GM12878 (cell line): ENCODE results near the gene ZNF354B. TPM values are rescaled to one million over a fixed set of nuclear protein-coding genes. Genes with fewer than 3 reads are reported as not detected.

Source experiments
- ATAC-seq: fragments of 200-7000 bp; cut with Tn5 transposase; 3 replicates; pipeline ENCODE4 v1.9.1; 2020; ENCODE audit warnings: mild to moderate bottlenecking, moderate library complexity
- BruUV-seq: library from RNA; stranded (reverse); fragments of 400-500 nt; replicated peaks from 2 replicates; lab custom pipeline; 2021; lab: Mats Ljungman, UMichigan
- CTCF ChIA-PET: fragments of 300-600 bp; sonication (Branson Sonifier 250); formaldehyde crosslinking; extraction: SDS; loops from one replicate; lab custom pipeline; 2021; ENCODE audit warnings: inconsistent platforms; lab: Yijun Ruan, JAX
- POLR2A ChIA-PET: fragments of 350-600 bp; formaldehyde crosslinking; extraction: SDS; loops from one replicate; lab custom pipeline; 2021; ENCODE audit warnings: inconsistent platforms; lab: Charles Lee
- RAD21 ChIA-PET: fragments of 300-600 bp; sonication (Branson Sonifier 250); formaldehyde crosslinking; loops from one replicate; lab custom pipeline; 2023; ENCODE audit warnings: antibody characterized with exemption; ENCODE audit not compliant: unreplicated experiment; lab: Charles Lee
- SMC1A ChIA-PET: fragments of 300-600 bp; sonication (Branson Sonifier 250); formaldehyde crosslinking; loops from one replicate; lab custom pipeline; 2023; ENCODE audit not compliant: unreplicated experiment, uncharacterized antibody; lab: Charles Lee
- DNase-seq: peaks from one replicate; pipeline ENCODE4 v3.0.0-alpha.2; 2011; ENCODE audit warnings: low read depth, low spot score
- FAIRE-seq: peaks from 3 replicates; lab custom pipeline; 2011; peaks lifted over from hg19 to GRCh38; lab: Jason Lieb, UNC
- H2AFZ ChIP-seq: 2 replicates; pipeline ENCODE4 v1.6.0; 2011; ENCODE audit warnings: low read depth, low read length, control low read depth; ENCODE audit not compliant: control insufficient read depth
- H3K27ac ChIP-seq: 2 replicates; pipeline ENCODE4 v1.5.1; 2011; ENCODE audit warnings: control low read depth; ENCODE audit not compliant: control insufficient read depth, insufficient read depth
- H3K27me3 ChIP-seq, 2 experiments: replicated peaks in 1 of 2; 2 replicates each; pipeline versions ENCODE4 v1.6.0 to v1.6.1; 2011; ENCODE audit warnings: low read length in 1 of 2; ENCODE audit not compliant: control insufficient read depth in 2 of 2, insufficient read depth in 2 of 2
- H3K36me3 ChIP-seq, 2 experiments: 2 replicates each; pipeline ENCODE4 v1.5.1; 2011; ENCODE audit warnings: low read length in 1 of 2; ENCODE audit not compliant: control insufficient read depth in 2 of 2, insufficient read depth in 2 of 2
- H3K4me1 ChIP-seq: 2 replicates; pipeline ENCODE4 v1.6.1; 2011; ENCODE audit warnings: mild to moderate bottlenecking, low read length, moderate library complexity, mixed read lengths; ENCODE audit not compliant: control insufficient read depth, insufficient read depth
- H3K4me2 ChIP-seq: 2 replicates; pipeline ENCODE4 v1.6.0; 2011; ENCODE audit warnings: control low read depth; ENCODE audit not compliant: control insufficient read depth, insufficient read depth
- H3K4me3 ChIP-seq: fragments of 200-600 bp; sonication (generic); 2 replicates; pipeline ENCODE4 v1.5.1; 2016
- H3K79me2 ChIP-seq: 2 replicates; pipeline ENCODE4 v1.6.0; 2011; ENCODE audit warnings: low read length; ENCODE audit not compliant: control insufficient read depth, insufficient read depth
- H3K9ac ChIP-seq: 2 replicates; pipeline ENCODE4 v1.8.0; 2011; ENCODE audit warnings: low read length, control low read depth, mixed read lengths; ENCODE audit not compliant: control insufficient read depth, insufficient read depth
- H3K9me3 ChIP-seq: replicated peaks from 3 replicates; pipeline ENCODE4 v1.5.1; 2011; ENCODE audit warnings: mild to moderate bottlenecking, low read length; ENCODE audit not compliant: control insufficient read depth, insufficient read depth
- H4K20me1 ChIP-seq: 2 replicates; pipeline ENCODE4 v1.6.0; 2011; ENCODE audit not compliant: control insufficient read depth, insufficient read depth
- CBX5 ChIP-seq: sonication (generic); IDR thresholded peaks from 2 replicates; pipeline ENCODE4 v1.6.1; 2016; ENCODE audit warnings: low read depth, moderate library complexity, mild to moderate bottlenecking, inconsistent platforms
- ELK1 ChIP-seq: IDR thresholded peaks from 2 replicates; pipeline ENCODE4 v1.6.1; 2012; ENCODE audit warnings: low read depth, low read length, improper control_type of control experiment
- ETV6 ChIP-seq, 2 experiments: fragments of 450-650 bp in 1 of 2; IDR thresholded peaks in 1 of 2; conservative IDR thresholded peaks in 1 of 2; 2 replicates each; pipeline ENCODE4 v1.6.1; 2014; ENCODE audit warnings: antibody characterized with exemption in 1 of 2, borderline replicate concordance in 1 of 2, low read depth in 1 of 2, mild to moderate bottlenecking in 1 of 2, moderate library complexity in 1 of 2
- FOXK2 ChIP-seq: fragments of 450-650 bp; IDR thresholded peaks from 2 replicates; pipeline ENCODE4 v1.6.1; 2017; ENCODE audit warnings: mild to moderate bottlenecking, moderate library complexity
- FOXM1 ChIP-seq: IDR thresholded peaks from 2 replicates; pipeline ENCODE4 v1.6.1; 2012; ENCODE audit warnings: low read depth, mild to moderate bottlenecking, inconsistent platforms, low read length, moderate library complexity
- HCFC1 ChIP-seq: fragments of 150-350 bp; IDR thresholded peaks from 2 replicates; pipeline ENCODE4 v1.6.1; 2014; ENCODE audit warnings: low read length
- HDAC2 ChIP-seq: fragments of 200-600 bp; sonication (generic); IDR thresholded peaks from 2 replicates; pipeline ENCODE4 v1.6.1; 2017
- HDGF ChIP-seq: fragments of 450-650 bp; IDR thresholded peaks from 2 replicates; pipeline ENCODE4 v1.6.1; 2016; ENCODE audit warnings: antibody characterized with exemption
- MEF2A ChIP-seq: IDR thresholded peaks from 2 replicates; pipeline ENCODE4 v1.6.1; 2011; ENCODE audit warnings: low read depth, mild to moderate bottlenecking, low read length, moderate library complexity; ENCODE audit not compliant: insufficient read depth
- NFXL1 ChIP-seq: fragments of 450-650 bp; IDR thresholded peaks from 2 replicates; pipeline ENCODE4 v1.6.1; 2017; ENCODE audit warnings: antibody characterized with exemption, mild to moderate bottlenecking, borderline replicate concordance
- NR2C1 ChIP-seq: fragments of 450-650 bp; IDR thresholded peaks from 2 replicates; pipeline ENCODE4 v1.6.1; 2017; ENCODE audit warnings: antibody characterized with exemption, mild to moderate bottlenecking, moderate library complexity
- NRF1 ChIP-seq: conservative IDR thresholded peaks from 2 replicates; pipeline ENCODE4 v1.6.1; 2011; ENCODE audit warnings: mild to moderate bottlenecking, low read depth, low read length, improper control_type of control experiment
- RAD51 ChIP-seq: fragments of 450-650 bp; IDR thresholded peaks from 2 replicates; pipeline ENCODE4 v1.6.1; 2016; ENCODE audit warnings: moderate library complexity, mild to moderate bottlenecking, inconsistent platforms
- RFX5 ChIP-seq: IDR thresholded peaks from 2 replicates; pipeline ENCODE4 v1.6.1; 2011; ENCODE audit warnings: low read depth, low read length, improper control_type of control experiment
- SMARCA5 ChIP-seq: fragments of 450-650 bp; IDR thresholded peaks from 2 replicates; pipeline ENCODE4 v1.6.1; 2017; ENCODE audit warnings: mild to moderate bottlenecking
- TCF3 ChIP-seq: IDR thresholded peaks from 2 replicates; pipeline ENCODE4 v1.6.1; 2012; ENCODE audit warnings: low read depth, mild to moderate bottlenecking, low read length, borderline replicate concordance; ENCODE audit not compliant: insufficient read depth
- TCF7 ChIP-seq: IDR thresholded peaks from 2 replicates; pipeline ENCODE4 v1.6.1; 2014; ENCODE audit warnings: antibody characterized with exemption, borderline replicate concordance
- WRNIP1 ChIP-seq: IDR thresholded peaks from 2 replicates; pipeline ENCODE4 v1.6.1; 2011; ENCODE audit warnings: low read depth, low read length, improper control_type of control experiment, borderline replicate concordance
- WGBS: methylation state at CpG from one replicate; pipeline ENCODE4 v1.1.6; 2016; ENCODE audit warnings: low lambda C conversion rate; ENCODE audit not compliant: insufficient replicate concordance, insufficient coverage; ENCODE audit errors: missing lambda C conversion rate; 5-methylcytosine and 5-hydroxymethylcytosine counted together
- in situ Hi-C: fragments of 300-500 bp; cut with MboI; formaldehyde crosslinking; loops from 9 replicates; pipeline ENCODE4 v1.14.3; 2018; ENCODE audit warnings: mixed read lengths
- intact Hi-C: fragments of 100-400 bp; cut with micrococcal nuclease; formaldehyde crosslinking; loops from one replicate; pipeline ENCODE4 v1.14.2; 2022; ENCODE audit not compliant: unreplicated experiment
- polyA plus RNA-seq, 11 experiments: library from polyadenylated mRNA; depleted of rRNA in 4 of 11; unstranded in 6 of 11; stranded (reverse) in 5 of 11; fragments of >200 nt; fragmentation: Nextera tagmentation in 4 of 11; fragmentation: Illumina TruSeq in 1 of 11; extraction: Ambion mirVana in 4 of 11; extraction: Trizol in 1 of 11; gene quantifications; 1 replicate in 1 of 11; 2 replicates in 10 of 11; pipeline versions ENCODE4 v1.2.1 to v1.2.3, GENCODE V29; 2011 to 2016; ENCODE audit warnings: inconsistent platforms in 2 of 11, missing spikeins in 2 of 11, low read depth in 1 of 11
- total RNA-seq, 4 experiments: library from RNA; depleted of rRNA in 3 of 4; stranded (reverse); fragments of >200 nt in 3 of 4; fragmentation: Illumina TruSeq in 1 of 4; extraction: Trizol in 1 of 4; gene quantifications; 2 replicates each; pipeline versions ENCODE4 v1.2.1 to v1.2.3, GENCODE V29; 2013 to 2021

Gene ZNF354B
- total and polyA plus RNA-seq, 10 of the 15 experiments (the other 5 are each of a cell fraction or from before 2014, with no cell fraction given): 0.64 to 11.1 (median 4.9) TPM

DNA sequence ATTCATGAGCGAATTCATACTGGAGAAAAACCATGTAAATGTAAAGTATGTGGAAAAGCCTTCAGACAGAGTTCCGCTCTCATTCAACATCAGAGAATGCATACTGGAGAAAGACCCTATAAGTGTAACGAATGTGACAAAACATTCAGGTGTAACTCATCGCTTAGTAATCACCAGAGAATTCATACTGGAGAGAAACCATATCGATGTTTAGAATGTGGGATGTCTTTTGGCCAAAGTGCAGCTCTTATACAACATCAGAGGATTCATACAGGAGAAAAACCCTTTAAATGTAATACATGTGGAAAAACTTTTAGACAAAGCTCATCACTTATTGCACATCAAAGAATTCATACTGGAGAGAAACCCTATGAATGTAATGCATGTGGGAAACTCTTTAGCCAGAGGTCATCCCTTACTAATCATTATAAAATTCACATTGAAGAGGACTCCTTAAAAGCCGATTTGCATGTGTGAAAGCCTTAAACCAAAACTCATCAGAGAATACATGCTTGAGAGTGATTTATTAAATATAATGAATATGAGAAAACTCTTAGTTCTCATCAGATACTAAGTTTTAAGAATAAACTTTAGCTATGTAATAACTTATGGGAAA lies 24.2 kb downstream of the ZNF354B start (continued):
- TF ChIP-seq WRNIP1 (no peak), TCF3 (no peak), ETV6 (conservative IDR thresholded peaks at IDR 0.05 in 1 of 2, IDR thresholded peaks at IDR 0.05 in 1 of 2; ENCODE audit: borderline replicate concordance in 1 of 2, low read depth in 1 of 2) (no peak), TCF7 (no peak), ELK1 (no peak), NR2C1 (no peak), RAD51 (no peak), RFX5 (no peak), HDAC2 (no peak), MEF2A (no peak)

DNA sequence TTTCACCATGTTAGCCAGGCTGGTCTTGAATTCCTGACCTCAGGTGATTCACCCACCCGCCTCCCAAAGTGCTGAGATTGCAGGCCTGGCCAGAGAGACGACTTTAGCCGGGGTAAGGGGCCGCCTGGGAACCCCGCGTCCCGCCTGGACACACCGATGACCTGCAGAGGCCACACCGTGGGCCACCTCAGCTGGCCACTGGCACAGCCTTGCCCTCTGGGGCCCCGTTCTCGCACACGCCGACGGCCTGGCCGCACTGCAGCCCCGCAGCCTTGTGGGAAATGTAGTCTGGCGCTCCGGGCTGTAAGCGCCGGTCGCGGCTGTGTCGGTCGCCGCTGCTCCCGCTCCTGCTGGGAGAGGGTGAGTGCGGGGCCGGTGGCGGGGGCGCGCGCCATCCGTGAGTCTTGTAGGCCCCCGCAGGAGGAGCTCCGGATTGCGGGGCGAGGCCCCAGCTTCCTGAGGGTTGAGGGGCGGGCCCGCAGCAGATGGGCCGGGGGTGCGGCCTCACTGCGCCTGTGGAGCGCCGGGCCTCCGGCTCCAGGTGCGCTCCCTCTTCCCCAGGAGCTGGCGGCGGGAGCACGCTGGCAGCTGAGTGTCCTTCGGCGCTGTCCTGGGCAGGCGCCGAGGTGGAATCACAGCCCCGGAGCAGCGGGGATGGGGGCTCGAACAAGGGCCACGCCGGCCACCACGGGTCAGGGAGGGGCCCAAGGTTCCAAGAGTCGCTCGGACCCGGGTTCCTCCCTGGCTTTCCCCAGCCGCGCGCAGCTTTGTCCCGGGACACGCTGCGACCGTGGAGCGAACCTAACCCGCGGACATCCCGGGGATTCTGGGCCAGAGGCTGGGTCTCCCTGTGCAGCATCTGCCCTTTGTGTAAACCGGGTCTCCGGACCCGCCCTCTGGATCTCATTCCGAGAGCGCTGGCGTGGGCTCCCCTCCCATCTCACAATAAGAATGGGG lies 36.1 kb downstream of the ZNF354B start, which contains the start of gene ZFP2:
ZFP2 (plus strand) TSS at position 299 of the 957 bp plus-strand sequence. CDS start 35,401 bp downstream, outside the sequence.
- no peaks in the 10 kb centered on the region for H4K20me1 ChIP-seq
- no peaks in the 10 kb centered on the region for H3K4me1 ChIP-seq
- H3K4me2 ChIP-seq: peak within 1 kb of the TSS; percentile 50
- no peak for FAIRE-seq
- CTCF ChIA-PET: interaction anchor here (0.6 kb wide), 1 partner anchor 613 kb away, joined by 3 read pairs; no protein-coding TSS in a partner anchor
- WGBS: 10% methylated on average over 70 of the region's 79 CpGs
- in situ Hi-C loops (no loop called here), intact Hi-C loops (no loop called here)
- H3K9ac ChIP-seq: peak within 1 kb of the TSS; percentile 38; the same call in 1 of the 2 replicates
- RAD21 ChIA-PET: no interaction called here
- DNase-seq: no peak
- POLR2A ChIA-PET: no interaction called here
- H2AFZ ChIP-seq: peak within 1 kb of the TSS; percentile 28
- H3K79me2 ChIP-seq: no peaks in the 10 kb centered on the region
- no peaks in the 10 kb centered on the region for H3K36me3 ChIP-seq
- H3K27me3 ChIP-seq: no peaks in the 10 kb centered on the region
- BruUV-seq: no TSS peak
- SMC1A ChIA-PET: no interaction called here
- H3K4me3 ChIP-seq: peak within 1 kb of the TSS; percentile 57
- H3K9me3 ChIP-seq: no peaks in the 10 kb centered on the region; the same call in 2 of the 3 replicates
- peak; percentile 95 for ATAC-seq
- no peak within 1 kb of the TSS for H3K27ac ChIP-seq
- no peak for TF ChIP-seq NRF1
- peak; percentile 71 for TF ChIP-seq HCFC1
- TF ChIP-seq NFXL1: no peak
- TF ChIP-seq HDAC2: no peak
- TF ChIP-seq FOXK2: no peak
- TF ChIP-seq HDGF: no peak
- no peak for TF ChIP-seq SMARCA5
- TF ChIP-seq CBX5: no peak
- TF ChIP-seq FOXM1: no peak
- no peak for TF ChIP-seq NR2C1
